ENCODE measurements around the gene PSAPL1.

Gene PSAPL1

DNA sequence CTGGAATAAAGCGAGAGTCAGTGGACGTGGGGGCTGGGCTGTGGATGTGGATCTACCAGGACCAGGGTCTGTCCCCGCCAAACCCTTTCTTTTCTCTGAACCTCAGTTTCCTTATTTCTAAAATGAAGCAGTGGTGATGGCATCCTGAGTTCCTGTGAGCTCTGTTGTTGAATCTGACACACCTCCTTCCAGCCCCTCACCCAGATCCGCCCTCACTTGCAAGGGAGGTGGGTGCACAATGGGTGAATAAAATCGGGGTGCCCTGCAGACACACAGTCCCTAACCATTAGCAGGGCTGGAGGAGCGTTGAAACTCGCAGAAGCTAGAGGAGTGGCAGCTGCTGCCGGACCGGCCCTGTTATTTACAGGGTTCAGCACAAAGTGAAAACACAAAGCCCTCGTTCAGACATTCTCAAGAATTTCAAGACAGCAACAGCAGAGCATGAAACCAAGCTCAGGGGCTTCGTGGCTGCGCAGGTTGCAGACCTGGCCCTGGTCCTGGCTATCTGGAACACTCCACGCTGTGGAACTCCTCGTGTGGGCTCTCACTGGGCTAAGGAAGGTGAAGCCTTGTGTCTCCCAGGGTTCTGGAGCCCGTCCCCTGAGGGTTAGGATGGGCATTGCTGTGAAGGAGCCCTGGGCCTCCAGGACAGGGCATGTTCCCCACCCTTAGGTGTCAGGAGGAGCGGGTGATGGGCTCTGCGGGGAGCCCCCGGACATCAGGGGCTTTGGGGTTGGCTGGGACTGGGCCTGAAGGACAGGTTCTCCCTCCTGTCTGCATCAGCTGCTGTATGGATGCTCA, 42.9 kb downstream of the PSAPL1 start:
- TF ChIP-seq, protein P1, sequence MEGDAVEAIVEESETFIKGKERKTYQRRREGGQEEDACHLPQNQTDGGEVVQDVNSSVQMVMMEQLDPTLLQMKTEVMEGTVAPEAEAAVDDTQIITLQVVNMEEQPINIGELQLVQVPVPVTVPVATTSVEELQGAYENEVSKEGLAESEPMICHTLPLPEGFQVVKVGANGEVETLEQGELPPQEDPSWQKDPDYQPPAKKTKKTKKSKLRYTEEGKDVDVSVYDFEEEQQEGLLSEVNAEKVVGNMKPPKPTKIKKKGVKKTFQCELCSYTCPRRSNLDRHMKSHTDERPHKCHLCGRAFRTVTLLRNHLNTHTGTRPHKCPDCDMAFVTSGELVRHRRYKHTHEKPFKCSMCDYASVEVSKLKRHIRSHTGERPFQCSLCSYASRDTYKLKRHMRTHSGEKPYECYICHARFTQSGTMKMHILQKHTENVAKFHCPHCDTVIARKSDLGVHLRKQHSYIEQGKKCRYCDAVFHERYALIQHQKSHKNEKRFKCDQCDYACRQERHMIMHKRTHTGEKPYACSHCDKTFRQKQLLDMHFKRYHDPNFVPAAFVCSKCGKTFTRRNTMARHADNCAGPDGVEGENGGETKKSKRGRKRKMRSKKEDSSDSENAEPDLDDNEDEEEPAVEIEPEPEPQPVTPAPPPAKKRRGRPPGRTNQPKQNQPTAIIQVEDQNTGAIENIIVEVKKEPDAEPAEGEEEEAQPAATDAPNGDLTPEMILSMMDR (IDR thresholded peaks at IDR 0.05; ENCODE audit: insufficient read depth, low read length, poor library complexity, severe bottlenecking) = no peak
- H3K27me3 ChIP-seq (replicated peaks; ENCODE audit: control insufficient read depth, insufficient read depth, low read length) = no peaks in the 10 kb centered on the region; the same call in 1 of the 2 replicates
- no peak for DNase-seq (ENCODE audit: extremely low read depth, insufficient read length)
- no peaks in the 10 kb centered on the region for H3K36me3 ChIP-seq (ENCODE audit: control insufficient read depth, insufficient read depth, low read length)
- H3K4me3 ChIP-seq (replicated peaks; ENCODE audit: low read depth, low read length) = no peak overlapping the region

DNA sequence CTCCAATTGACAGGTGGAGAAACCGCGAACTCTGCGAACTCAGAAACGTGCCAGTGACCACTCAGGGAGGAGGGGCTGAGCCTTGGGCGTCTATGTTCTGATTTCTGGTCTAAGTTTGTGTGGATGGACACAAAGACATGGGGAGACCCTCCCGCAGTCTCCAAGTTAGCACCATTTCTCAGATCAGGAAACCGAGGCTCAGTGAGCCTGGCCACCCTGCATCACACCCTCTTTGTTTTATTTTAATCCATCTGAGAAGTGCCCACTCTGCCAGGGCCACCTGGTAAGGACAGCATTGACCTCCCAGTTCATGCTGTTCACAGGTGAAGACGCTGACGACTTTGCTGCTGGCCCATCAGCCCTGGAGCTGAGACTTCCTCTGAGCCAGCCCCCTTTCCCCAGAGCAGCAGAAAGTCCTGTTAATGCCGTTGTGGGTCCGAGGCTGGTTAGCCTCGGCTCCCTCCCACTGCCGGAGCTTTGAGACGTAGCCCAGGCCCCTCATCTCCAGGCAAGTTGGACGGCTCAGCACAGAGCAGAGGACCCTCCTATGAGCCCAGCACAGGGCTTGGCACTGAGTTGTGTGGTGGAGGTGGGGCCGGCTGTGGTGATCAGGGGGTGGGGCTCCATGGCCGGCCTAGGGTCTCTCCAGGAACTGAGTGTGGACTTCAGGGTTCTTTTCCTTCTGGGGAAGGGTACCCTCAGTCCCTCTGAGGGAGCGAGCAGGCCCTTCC, 43.7 kb downstream of the PSAPL1 start:
- DNase-seq (ENCODE audit: extremely low read depth, insufficient read length) = no peak
- TF ChIP-seq, protein P1 (IDR thresholded peaks at IDR 0.05; ENCODE audit: insufficient read depth, low read length, poor library complexity, severe bottlenecking) = no peak
- no peaks in the 10 kb centered on the region; the same call in 1 of the 2 replicates for H3K27me3 ChIP-seq (replicated peaks; ENCODE audit: control insufficient read depth, insufficient read depth, low read length)
- H3K36me3 ChIP-seq (ENCODE audit: control insufficient read depth, insufficient read depth, low read length) = no peaks in the 10 kb centered on the region
- H3K4me3 ChIP-seq (replicated peaks; ENCODE audit: low read depth, low read length) = no peak overlapping the region

DNA sequence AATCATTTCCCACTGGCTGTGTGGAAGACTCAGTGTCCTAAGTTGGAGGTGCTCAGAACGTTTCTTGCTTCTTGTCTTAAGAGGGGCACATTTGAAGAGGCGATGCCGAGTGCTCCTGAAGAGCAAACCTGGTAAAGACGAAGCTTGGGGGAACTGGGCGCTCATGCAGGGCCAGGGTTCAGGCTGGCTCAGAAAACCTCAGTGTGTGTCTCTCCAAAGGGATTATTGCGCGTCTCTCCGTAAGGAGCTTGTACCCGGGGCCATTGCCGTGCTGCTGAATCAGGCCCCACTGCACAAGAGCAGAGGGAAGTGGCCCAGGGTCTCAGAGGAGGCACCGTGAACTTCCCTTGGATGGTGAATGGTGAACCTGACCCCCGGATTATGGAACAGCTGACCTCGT, 44.4 kb downstream of the PSAPL1 start:
- TF ChIP-seq, protein P1 (IDR thresholded peaks at IDR 0.05; ENCODE audit: insufficient read depth, low read length, poor library complexity, severe bottlenecking) = no peak
- no peaks in the 10 kb centered on the region; the same call in 1 of the 2 replicates for H3K27me3 ChIP-seq (replicated peaks; ENCODE audit: control insufficient read depth, insufficient read depth, low read length)
- H3K4me3 ChIP-seq (replicated peaks; ENCODE audit: low read depth, low read length) = no peak overlapping the region
- no peak for DNase-seq (ENCODE audit: extremely low read depth, insufficient read length)
- H3K36me3 ChIP-seq (ENCODE audit: control insufficient read depth, insufficient read depth, low read length) = no peaks in the 10 kb centered on the region

DNA sequence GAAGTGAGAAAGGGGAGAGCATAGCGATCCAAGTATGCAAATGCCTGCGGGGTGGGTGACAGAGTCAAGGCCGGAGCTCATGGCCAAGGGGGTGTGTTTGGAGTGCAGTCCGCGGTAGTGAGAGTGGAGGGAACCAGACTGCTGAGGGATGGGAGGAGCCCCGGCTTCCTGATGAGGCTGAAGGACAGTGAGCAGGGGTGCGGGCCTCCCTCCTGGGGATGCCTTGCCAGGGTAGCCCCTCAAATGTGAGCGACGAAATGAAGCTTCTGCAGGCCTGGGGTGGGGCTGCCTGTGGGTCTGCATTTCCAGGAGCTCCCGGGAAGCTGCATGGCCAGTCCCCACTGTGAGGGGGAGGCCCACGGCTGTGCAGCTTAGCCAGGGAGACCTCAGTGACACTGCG, 45.0 kb downstream of the PSAPL1 start:
- no peaks in the 10 kb centered on the region for H3K36me3 ChIP-seq (ENCODE audit: control insufficient read depth, insufficient read depth, low read length)
- TF ChIP-seq, protein P1 (IDR thresholded peaks at IDR 0.05; ENCODE audit: insufficient read depth, low read length, poor library complexity, severe bottlenecking) = no peak

DNA sequence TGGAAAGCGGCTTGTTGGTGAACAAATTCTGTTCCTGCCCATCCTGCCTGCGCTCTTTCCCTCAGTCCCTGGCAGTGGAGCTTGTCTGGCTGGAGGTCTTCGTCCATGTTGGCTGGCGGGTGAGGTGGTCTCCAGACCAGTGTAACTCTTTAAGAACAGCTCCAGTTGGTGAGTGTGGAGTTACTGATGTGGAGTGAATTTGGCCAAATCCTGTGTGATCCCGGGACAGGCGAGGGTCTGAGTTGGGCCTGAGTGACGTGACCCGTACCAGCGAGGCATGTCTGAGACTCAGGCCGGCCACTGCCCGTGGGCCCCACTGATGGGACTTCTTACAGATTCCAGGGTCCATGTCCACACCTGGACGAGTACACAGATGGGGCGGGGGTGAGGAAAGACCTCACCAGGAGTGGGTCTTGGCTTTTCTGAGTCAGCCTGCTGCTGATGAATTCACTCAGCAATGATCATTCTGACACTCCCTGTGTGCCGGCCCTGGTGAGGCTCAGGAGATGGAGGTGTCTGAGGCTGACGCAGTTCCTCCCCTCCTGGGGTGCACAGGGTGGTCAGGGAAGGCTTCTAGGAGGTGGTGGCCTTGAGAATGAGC, 45.5 kb downstream of the PSAPL1 start:
- H3K36me3 ChIP-seq (ENCODE audit: control insufficient read depth, insufficient read depth, low read length) = no peaks in the 10 kb centered on the region
- TF ChIP-seq, protein P1 (IDR thresholded peaks at IDR 0.05; ENCODE audit: insufficient read depth, low read length, poor library complexity, severe bottlenecking) = no peak
- DNase-seq (ENCODE audit: extremely low read depth, insufficient read length) = no peak
- H3K27me3 ChIP-seq (replicated peaks; ENCODE audit: control insufficient read depth, insufficient read depth, low read length) = no peaks in the 10 kb centered on the region; the same call in 1 of the 2 replicates
- no peak overlapping the region for H3K4me3 ChIP-seq (replicated peaks; ENCODE audit: low read depth, low read length)

More for the DNA sequence above, 45.0 kb downstream of the PSAPL1 start:
- Histone ChIP-seq H3K27me3 (replicated peaks; ENCODE audit: control insufficient read depth, insufficient read depth, low read length) (no peaks in the 10 kb centered on the region; the same call in 1 of the 2 replicates), H3K4me3 (replicated peaks; ENCODE audit: low read depth, low read length) (no peak overlapping the region)
- no peak for DNase-seq (ENCODE audit: extremely low read depth, insufficient read length)
